Measurements from ENCODE around the gene CD99. TPM values are rescaled to one million over a fixed set of nuclear protein-coding genes. Genes with fewer than 3 reads are reported as not detected.

Gene CD99
- total and polyA plus RNA-seq, 2 of the 13 experiments (the other 11 are each of a cell fraction or from before 2014, with no cell fraction given) = 78.8 to 111 TPM

DNA sequence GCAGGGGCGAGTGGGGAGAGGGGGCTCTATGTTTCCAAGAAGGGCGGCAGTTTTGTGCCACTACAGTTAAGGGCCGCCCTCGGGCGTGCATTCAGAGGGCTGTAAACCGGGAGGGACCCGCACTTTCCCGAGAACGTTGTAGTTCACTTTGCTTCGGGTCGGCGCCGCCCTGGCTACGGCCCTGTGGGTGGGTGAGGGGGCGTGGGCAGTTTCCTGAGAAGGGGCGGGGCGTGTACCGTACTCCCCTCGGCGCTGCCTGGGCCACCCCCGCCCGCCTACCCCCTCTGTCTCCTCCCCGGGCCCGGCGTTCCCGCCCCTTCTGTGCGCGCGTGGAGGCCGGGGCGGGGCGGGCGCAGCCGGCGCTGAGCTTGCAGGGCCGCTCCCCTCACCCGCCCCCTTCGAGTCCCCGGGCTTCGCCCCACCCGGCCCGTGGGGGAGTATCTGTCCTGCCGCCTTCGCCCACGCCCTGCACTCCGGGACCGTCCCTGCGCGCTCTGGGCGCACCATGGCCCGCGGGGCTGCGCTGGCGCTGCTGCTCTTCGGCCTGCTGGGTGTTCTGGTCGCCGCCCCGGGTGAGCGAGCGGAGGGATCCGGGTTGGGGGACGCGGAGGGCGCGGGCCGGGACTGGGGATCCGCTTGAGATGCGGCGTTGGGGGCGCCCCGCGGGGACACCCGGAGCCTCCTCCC, at the start of gene CD99 (continued):
- TF ChIP-seq, protein P1, sequence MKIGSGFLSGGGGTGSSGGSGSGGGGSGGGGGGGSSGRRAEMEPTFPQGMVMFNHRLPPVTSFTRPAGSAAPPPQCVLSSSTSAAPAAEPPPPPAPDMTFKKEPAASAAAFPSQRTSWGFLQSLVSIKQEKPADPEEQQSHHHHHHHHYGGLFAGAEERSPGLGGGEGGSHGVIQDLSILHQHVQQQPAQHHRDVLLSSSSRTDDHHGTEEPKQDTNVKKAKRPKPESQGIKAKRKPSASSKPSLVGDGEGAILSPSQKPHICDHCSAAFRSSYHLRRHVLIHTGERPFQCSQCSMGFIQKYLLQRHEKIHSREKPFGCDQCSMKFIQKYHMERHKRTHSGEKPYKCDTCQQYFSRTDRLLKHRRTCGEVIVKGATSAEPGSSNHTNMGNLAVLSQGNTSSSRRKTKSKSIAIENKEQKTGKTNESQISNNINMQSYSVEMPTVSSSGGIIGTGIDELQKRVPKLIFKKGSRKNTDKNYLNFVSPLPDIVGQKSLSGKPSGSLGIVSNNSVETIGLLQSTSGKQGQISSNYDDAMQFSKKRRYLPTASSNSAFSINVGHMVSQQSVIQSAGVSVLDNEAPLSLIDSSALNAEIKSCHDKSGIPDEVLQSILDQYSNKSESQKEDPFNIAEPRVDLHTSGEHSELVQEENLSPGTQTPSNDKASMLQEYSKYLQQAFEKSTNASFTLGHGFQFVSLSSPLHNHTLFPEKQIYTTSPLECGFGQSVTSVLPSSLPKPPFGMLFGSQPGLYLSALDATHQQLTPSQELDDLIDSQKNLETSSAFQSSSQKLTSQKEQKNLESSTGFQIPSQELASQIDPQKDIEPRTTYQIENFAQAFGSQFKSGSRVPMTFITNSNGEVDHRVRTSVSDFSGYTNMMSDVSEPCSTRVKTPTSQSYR (CRISPR knock-in tag; IDR thresholded peaks at IDR 0.05; ENCODE audit: borderline replicate concordance) = 0 out of 2 replicates have a peak, but pooled peaks have one; percentile 12
- no peak for TF ChIP-seq FOXA1 (IDR thresholded peaks at IDR 0.05)
- TF ChIP-seq FOXA1 (CRISPR knock-in tag; IDR thresholded peaks at IDR 0.05) = no peak
- no peak for TF ChIP-seq ZNF75D (CRISPR knock-in tag; IDR thresholded peaks at IDR 0.05; ENCODE audit: borderline replicate concordance)
- TF ChIP-seq SKI (IDR thresholded peaks at IDR 0.05; ENCODE audit: partially characterized antibody) = no peak
- no peak for TF ChIP-seq RORA (CRISPR knock-in tag; IDR thresholded peaks at IDR 0.05)
- peak; percentile 69; the same call in 1 of the 2 replicates for TF ChIP-seq AHR (CRISPR knock-in tag; IDR thresholded peaks at IDR 0.05)
- TF ChIP-seq KLF16 (CRISPR knock-in tag; IDR thresholded peaks at IDR 0.05) = 0 out of 4 replicates have a peak, but pooled peaks of 1 of the 2 experiments have one; percentile 29
- TF ChIP-seq ZNF709 (CRISPR knock-in tag; IDR thresholded peaks at IDR 0.05) = no peak
- TF ChIP-seq MEF2D (CRISPR knock-in tag; IDR thresholded peaks at IDR 0.05) = no peak
- TF ChIP-seq SALL1 (CRISPR knock-in tag; IDR thresholded peaks at IDR 0.05) = peak; percentile 47
- TF ChIP-seq ZSCAN29 (CRISPR knock-in tag; conservative IDR thresholded peaks at IDR 0.05) = no peak
- TF ChIP-seq ZNF253 (CRISPR knock-in tag; IDR thresholded peaks at IDR 0.05; ENCODE audit: borderline replicate concordance) = 0 out of 2 replicates have a peak, but pooled peaks have one; percentile 19
- TF ChIP-seq IKZF1 (IDR thresholded peaks at IDR 0.05) = no peak
- TF ChIP-seq ZNF431 (CRISPR knock-in tag; IDR thresholded peaks at IDR 0.05; ENCODE audit: borderline replicate concordance, low read depth) = 0 out of 2 replicates have a peak, but pooled peaks have one; percentile 57
- TF ChIP-seq ZNF878 (CRISPR knock-in tag; IDR thresholded peaks at IDR 0.05) = 0 out of 2 replicates have a peak, but pooled peaks have one; percentile 20
- TF ChIP-seq PCBP2 (optimal IDR thresholded peaks at IDR 0.05; ENCODE audit: low read depth, low read length, poor library complexity, severe bottlenecking) = no peak
- no peak for TF ChIP-seq ZNF569 (CRISPR knock-in tag; IDR thresholded peaks at IDR 0.05; ENCODE audit: borderline replicate concordance)
- no peak for TF ChIP-seq TCF12 (IDR thresholded peaks at IDR 0.05)
- 0 out of 2 replicates have a peak, but pooled peaks have one; percentile 32 for TF ChIP-seq TCF12 (CRISPR knock-in tag; IDR thresholded peaks at IDR 0.05)
- TF ChIP-seq, protein P2, sequence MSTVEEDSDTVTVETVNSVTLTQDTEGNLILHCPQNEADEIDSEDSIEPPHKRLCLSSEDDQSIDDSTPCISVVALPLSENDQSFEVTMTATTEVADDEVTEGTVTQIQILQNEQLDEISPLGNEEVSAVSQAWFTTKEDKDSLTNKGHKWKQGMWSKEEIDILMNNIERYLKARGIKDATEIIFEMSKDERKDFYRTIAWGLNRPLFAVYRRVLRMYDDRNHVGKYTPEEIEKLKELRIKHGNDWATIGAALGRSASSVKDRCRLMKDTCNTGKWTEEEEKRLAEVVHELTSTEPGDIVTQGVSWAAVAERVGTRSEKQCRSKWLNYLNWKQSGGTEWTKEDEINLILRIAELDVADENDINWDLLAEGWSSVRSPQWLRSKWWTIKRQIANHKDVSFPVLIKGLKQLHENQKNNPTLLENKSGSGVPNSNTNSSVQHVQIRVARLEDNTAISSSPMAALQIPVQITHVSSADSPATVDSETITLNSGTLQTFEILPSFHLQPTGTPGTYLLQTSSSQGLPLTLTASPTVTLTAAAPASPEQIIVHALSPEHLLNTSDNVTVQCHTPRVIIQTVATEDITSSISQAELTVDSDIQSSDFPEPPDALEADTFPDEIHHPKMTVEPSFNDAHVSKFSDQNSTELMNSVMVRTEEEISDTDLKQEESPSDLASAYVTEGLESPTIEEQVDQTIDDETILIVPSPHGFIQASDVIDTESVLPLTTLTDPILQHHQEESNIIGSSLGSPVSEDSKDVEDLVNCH (CRISPR knock-in tag; IDR thresholded peaks at IDR 0.05) = no peak
- TF ChIP-seq ZNF605 (CRISPR knock-in tag; IDR thresholded peaks at IDR 0.05) = no peak
- no peak for TF ChIP-seq NFIC (IDR thresholded peaks at IDR 0.05; ENCODE audit: low read length)
- TF ChIP-seq KAT8 (CRISPR knock-in tag; IDR thresholded peaks at IDR 0.05) = peak; percentile 23; the same call in 1 of the 2 replicates
- no peak for TF ChIP-seq SRF (IDR thresholded peaks at IDR 0.05; ENCODE audit: low read depth, low read length)
- no peak for TF ChIP-seq CREB1 (IDR thresholded peaks at IDR 0.05)
- TF ChIP-seq CREB1 (CRISPR knock-in tag; IDR thresholded peaks at IDR 0.05) = no peak
- TF ChIP-seq TOPORS (CRISPR knock-in tag; IDR thresholded peaks at IDR 0.05) = 0 out of 2 replicates have a peak, but pooled peaks have one; percentile 54

Data from HepG2 (cell line).